Activated naive CD4-positive, alpha-beta T cell treated with Interleukin-2 at 50 U/mL for 16 hours (primary cell): ENCODE results near the gene ZC3H18.
A peak's percentile ranks its signal among the peaks of the same experiment; 100 is the strongest.

Experiments used
- DNase-seq: peaks from one replicate; pipeline ENCODE4 v3.0.0-alpha.2; 2020

ZC3H18 gene

GRCh38 chr16:88584676-88585075, 14.5 kb downstream of the ZC3H18 start:
- DNase-seq = no peak

DNA sequence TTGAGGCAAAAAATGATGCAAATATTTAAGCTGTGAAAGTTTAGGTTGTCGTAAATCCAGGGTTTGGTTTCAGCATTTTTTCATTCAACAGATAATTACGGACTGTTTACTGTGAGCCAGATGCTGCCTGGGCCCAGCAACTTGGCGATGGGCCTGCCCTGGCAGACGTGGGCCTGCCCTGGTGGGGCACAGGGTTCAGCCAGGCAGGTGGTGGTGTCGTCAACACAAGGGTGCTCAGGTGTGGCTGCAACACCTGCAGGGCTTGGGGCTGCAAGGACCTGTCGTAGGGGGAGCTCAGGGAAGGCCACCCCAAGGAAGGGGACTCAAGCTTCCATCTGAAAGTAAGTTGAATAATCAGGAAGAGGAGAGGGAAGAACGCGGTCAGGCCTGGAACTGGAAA, 15.1 kb downstream of the ZC3H18 start:
- DNase-seq = no peak

GRCh38 chr16:88585927-88586581, 15.9 kb downstream of the ZC3H18 start:
- DNase-seq = no peak

DNA sequence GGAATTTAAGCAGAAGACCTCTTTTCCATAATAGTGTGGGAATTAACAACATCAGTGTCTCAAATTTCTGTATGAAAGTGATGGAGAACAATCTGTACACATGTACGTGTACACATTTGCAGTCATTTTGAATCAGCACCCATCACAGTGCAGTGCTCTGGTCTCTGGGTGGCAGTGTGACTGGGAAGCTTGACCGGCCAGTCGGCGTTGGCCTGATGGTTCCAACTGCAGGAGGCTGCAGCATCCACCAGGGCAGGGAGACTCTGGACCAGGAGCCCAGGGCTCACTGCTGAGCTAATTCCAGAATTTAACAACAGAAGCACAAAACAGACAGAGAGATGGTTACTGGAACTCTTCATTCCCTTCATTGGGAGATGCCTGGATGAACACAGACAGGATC, 17.9 kb downstream of the ZC3H18 start:
- no peak for DNase-seq

DNA sequence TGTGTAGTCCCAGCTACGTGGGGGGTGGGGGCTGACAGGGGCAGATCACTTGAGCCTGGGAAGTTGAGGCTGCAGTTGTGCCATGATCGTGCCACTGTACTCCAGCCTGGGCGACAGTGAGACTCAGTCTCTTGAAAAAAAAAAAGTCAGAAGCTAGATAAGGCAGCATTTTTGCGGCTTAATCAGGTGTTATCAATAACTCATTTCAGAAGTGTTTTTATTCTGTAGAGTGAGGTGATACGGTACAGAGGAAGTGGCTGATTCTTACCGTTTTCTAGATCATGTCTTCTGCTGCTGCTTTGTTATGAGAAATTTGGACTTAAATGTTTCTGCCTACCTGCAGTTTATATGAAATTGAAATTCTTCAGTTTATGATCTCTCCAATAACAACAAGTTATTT, 18.6 kb downstream of the ZC3H18 start:
- DNase-seq = no peak

- DNase-seq = peak; percentile 5
Observed at GRCh38 chr16:88589441-88589840, 19.2 kb downstream of the ZC3H18 start.

GRCh38 chr16:88591577-88592021, 21.4 kb downstream of the ZC3H18 start:
- DNase-seq = peak; percentile 62

GRCh38 chr16:88593061-88593460, 22.9 kb downstream of the ZC3H18 start:
- no peak for DNase-seq

GRCh38 chr16:88593489-88593888, 23.3 kb downstream of the ZC3H18 start:
- DNase-seq = no peak

GRCh38 chr16:88593910-88594309, 23.7 kb downstream of the ZC3H18 start:
- DNase-seq = no peak

- DNase-seq = no peak
Observed at GRCh38 chr16:88595101-88595500, 24.9 kb downstream of the ZC3H18 start.

- DNase-seq = no peak
Observed at GRCh38 chr16:88595921-88596320, 25.7 kb downstream of the ZC3H18 start.

DNA sequence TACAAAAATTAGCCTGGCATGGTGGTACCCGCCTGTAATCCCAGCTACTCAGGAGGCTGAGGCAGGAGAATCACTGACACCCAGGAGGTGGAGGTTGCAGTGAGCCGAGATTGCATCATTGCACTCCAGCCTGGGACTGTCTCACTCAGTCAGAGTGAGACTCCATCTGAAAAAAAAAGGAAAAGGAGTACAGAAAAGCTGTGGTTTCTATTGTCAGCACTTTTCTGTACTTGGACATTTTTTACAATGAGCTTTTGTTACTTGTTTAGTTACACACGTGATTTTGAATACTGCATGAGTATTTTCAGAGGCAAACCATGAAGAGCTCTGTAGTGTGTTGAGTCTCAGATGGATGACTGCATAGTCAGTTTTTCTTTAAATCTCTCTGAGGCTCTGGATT, 26.3 kb downstream of the ZC3H18 start:
- no peak for DNase-seq

- no peak for DNase-seq
Observed at GRCh38 chr16:88597856-88598491, 27.8 kb downstream of the ZC3H18 start.

DNA sequence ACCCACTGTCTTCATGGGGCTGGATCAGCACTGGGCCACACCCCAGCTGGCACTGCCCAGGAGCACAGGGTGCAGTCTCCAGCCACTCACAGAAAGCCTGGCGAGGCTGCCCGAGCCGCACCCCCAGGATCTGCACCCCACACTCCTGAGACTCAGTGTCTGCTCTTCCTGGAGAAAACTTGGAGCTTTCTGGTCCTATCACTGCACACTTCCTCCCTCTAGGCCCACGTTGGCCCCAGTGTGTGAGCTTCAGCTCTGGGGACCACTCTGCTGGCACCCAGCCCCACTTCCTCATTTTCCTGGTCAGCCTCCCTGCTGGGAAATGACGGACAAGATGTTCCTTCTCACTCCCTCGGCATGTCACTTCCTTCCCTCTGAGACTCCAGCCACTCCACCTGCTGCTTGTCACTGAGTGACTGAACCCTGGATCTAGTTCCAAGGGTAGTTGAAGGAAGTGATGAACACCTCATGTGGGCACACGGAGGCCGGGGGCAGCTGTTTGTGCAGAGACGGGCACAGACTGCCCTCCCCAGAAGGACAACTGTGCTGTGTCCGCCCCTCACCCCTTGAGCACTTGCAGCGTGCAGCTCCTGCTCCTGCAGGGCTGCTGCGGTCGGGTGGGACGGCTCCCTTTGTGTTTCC, 29.0 kb downstream of the ZC3H18 start:
- DNase-seq = no peak

- DNase-seq = no peak
Observed at GRCh38 chr16:88599825-88600538, 29.8 kb downstream of the ZC3H18 start.

DNA sequence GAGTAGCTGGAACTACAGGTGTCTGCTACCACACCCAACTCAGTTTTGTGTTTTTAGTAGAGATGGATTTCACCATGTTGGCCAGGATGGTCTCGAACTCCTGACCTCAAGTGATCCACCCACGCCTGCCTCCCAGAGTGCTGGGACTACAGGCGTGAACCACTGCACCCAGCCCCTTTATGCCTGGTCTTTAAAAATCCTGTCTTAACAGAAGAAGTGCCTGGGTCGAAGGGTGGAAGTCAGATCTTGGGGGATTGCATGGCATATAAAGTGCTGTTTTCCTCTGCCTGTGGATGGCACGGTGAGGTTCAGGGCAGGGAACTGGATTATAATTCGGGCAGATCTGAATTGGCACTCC, 30.3 kb downstream of the ZC3H18 start:
- DNase-seq = no peak

- no peak for DNase-seq
Observed at GRCh38 chr16:88601313-88602036, 31.3 kb downstream of the ZC3H18 start.

GRCh38 chr16:88602091-88602490, 31.9 kb downstream of the ZC3H18 start:
- no peak for DNase-seq

DNA sequence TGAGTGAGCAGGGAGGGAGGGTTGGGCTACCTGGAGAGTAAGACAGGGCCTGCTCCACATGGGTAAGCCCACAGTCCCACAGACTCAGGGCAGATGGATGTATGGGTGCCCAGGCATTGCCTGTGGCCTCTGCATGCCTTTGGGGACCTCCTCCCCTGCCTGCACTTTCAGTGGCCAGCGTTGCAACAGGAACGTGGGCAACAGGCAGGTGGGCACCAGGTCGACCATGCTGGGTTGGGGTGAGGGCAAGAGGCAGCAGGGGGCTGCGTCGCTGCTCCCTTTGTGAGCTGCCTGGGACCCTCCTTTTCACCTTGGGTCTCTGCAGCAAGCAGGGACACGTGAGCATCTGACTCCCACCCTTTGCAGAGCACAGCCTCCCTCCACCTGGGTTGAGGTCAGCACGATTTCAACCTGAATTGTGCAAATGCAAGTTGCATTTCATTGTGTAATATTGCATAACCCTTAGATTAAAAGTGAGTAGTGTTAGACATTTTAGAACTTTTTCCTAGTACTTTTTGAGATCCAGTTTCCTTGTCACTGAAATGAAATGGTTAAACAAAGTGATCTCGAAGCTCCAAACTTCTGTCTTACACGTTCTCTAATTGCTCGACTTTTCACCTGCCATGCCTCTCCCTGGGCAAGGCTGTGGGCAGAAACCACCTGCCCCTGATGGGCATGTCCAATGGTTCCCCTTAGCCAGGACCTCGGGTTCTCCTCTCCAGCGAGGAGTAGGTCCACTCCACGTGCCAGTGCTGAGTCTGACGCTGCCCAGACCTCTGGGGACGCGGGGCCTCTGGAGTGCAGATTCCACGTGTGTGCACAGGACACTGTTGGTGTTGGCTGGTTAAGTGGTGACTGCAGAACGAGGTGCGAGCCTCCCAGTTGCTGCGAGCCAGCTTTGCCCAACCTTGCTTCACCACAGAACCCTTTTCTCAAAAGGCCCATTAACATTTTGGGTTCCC, 35.3 kb downstream of the ZC3H18 start:
- DNase-seq = no peak

DNA sequence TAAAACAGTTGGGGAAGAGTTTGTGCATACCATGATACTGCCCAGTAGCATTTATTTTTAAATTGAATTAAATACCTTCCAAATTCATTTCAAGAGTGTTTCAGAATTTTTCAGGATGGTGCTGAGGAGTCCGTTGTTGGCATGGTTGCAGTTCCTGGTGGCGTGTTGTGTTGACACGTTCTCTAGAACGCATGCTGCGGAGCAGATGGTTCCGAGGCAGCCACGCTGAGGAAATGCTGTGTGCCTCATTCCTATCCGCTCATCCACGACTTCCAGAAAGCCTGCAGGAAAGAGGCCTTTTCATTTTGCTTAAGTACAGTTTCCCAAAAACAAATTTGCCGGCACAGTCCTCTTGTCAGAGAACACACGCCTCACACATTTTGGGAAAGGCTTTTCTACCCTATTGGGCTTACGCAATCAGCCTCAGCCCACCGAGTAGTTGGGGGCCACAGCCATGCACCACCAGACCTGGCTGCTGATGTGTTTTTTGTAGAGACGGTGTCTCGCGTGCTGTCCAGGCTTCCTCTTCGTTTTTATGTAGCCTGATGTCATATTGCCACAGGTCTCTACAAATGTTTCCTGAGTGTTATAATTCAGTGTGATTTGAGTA, 36.0 kb downstream of the ZC3H18 start:
- DNase-seq = no peak
